Measurements from ENCODE around the gene CCNB1.
"Not testable (repeated sequence)": the region's sequence is repeated elsewhere in the genome, so short reads cannot be mapped to it uniquely, and the experiment has no call there.

Gene CCNB1

DNA sequence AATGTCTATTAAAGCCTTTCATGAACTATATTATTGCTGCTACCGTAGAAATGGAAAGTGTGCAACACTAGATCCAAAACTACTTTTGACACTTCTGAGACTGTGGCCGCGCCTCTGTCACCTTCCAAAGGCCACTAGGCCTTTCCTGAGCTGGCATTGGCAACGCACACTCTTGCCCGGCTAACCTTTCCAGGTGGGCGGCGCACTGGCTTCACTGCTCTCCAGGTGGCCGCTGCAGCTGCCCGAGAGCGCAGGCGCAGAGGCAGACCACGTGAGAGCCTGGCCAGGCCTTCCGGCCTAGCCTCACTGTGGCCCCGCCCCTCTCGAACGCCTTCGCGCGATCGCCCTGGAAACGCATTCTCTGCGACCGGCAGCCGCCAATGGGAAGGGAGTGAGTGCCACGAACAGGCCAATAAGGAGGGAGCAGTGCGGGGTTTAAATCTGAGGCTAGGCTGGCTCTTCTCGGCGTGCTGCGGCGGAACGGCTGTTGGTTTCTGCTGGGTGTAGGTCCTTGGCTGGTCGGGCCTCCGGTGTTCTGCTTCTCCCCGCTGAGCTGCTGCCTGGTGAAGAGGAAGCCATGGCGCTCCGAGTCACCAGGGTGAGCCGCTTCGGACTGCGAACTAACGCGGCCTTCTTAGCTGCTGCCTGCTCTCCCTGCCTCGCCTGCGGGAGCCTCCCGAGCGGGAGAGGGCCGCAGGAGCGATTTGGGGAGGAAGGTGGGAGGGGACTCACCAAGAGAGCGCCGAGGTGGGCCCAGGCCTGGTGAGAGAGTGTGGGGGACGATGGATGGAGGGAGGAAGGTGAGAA lies at the start of gene CCNB1:
TSS of gene CCNB1 (plus strand) at position 465 of the 807 bp plus-strand sequence. CDS start at position 578, 113 bp downstream.
- H3K9me3 ChIP-seq (ENCODE audit: insufficient read depth, low read depth, low read length) = no peaks in the 10 kb centered on the region
- peak within 1 kb of the TSS; percentile 100 for H3K9ac ChIP-seq (ENCODE audit: low read depth, low read length)
- peaks cover 42% of the 10 kb centered on the region for H3K36me3 ChIP-seq (ENCODE audit: insufficient read depth, low read depth, low read length)
- peaks cover 11% of the 10 kb centered on the region; the same call in 1 of the 2 replicates for H3K4me1 ChIP-seq (ENCODE audit: insufficient read depth, low read length)
- peak within 1 kb of the TSS; percentile 92 for H3K4me3 ChIP-seq (ENCODE audit: low read length)
- no peaks in the 10 kb centered on the region for H3K27me3 ChIP-seq (ENCODE audit: insufficient read depth, low read length)
- peak within 1 kb of the TSS; percentile 88 for H3K27ac ChIP-seq (ENCODE audit: low read length)

DNA sequence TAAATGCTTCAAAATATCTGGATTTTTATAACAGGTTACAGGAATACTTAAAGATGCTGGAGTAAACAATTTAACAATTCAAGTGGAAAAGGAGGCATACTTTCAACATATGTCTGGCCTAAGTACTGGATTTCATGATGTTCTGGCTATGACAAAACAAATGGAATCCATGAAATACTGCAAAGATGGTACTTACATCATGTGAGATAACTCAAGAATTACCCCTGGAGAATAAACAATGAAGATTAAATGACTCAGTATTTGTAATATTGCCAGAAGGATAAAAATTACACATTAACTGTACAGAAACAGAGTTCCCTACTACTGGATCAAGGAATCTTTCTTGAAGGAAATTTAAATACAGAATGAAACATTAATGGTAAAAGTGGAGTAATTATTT lies 37.5 kb upstream of the CCNB1 start:
- no peak overlapping the region for H3K9ac ChIP-seq (ENCODE audit: low read depth, low read length)
- no peaks in the 10 kb centered on the region for H3K9me3 ChIP-seq (ENCODE audit: insufficient read depth, low read depth, low read length)
- H3K27ac ChIP-seq (ENCODE audit: low read length) = no peak overlapping the region
- H3K27me3 ChIP-seq (ENCODE audit: insufficient read depth, low read length) = no peaks in the 10 kb centered on the region
- peaks cover 28% of the 10 kb centered on the region for H3K36me3 ChIP-seq (ENCODE audit: insufficient read depth, low read depth, low read length)
- H3K4me1 ChIP-seq (ENCODE audit: insufficient read depth, low read length) = no peaks in the 10 kb centered on the region
- H3K4me3 ChIP-seq (ENCODE audit: low read length) = no peak overlapping the region

DNA sequence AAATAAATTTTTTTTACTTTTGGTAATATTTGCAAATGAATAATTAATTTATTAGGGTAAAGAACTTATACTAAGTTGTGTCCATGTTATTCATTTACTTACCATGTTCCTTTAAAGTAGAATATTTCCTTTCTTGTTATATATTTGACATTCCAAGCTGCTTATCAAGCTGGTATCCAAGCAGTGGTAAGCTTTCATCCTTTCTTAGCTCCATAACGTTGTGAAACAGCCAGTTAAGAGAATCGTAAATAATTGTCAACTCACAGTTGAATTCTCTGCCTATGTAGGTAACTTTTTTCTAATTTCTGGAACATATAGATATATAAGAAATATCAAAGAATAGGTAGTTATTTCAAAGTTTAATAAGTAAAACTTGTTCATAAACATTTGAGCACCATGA lies 36.7 kb upstream of the CCNB1 start:
- Histone ChIP-seq H3K4me1 (ENCODE audit: insufficient read depth, low read length) (no peaks in the 10 kb centered on the region), H3K27ac (ENCODE audit: low read length) (no peak overlapping the region), H3K27me3 (ENCODE audit: insufficient read depth, low read length) (no peaks in the 10 kb centered on the region), H3K36me3 (ENCODE audit: insufficient read depth, low read depth, low read length) (peaks cover 22% of the 10 kb centered on the region), H3K9ac (ENCODE audit: low read depth, low read length) (no peak overlapping the region), H3K9me3 (ENCODE audit: insufficient read depth, low read depth, low read length) (no peaks in the 10 kb centered on the region), H3K4me3 (ENCODE audit: low read length) (no peak overlapping the region)

DNA sequence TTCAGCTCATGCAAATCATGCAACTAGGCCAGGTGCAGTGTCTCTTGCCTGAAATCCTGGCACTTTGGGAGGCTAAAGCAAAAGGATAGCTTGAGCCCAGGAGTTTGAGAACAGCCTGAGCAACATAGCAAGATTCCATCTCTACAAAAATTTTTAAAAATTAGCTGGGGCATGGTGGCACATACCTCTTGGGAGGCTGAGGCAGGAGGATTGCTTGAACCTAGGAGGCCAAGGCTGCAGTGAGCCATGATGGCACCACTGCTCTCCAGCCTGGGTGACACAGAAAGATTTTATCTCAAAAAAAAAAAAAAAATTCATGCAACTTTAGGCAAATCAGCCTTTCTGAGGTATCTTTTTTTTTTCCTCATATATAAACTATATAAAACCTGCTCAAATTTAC lies 35.6 kb upstream of the CCNB1 start:
- Histone ChIP-seq H3K36me3 (ENCODE audit: insufficient read depth, low read depth, low read length) (peaks cover 22% of the 10 kb centered on the region), H3K9me3 (ENCODE audit: insufficient read depth, low read depth, low read length) (no peaks in the 10 kb centered on the region), H3K9ac (ENCODE audit: low read depth, low read length) (no peak overlapping the region), H3K27ac (ENCODE audit: low read length) (no peak overlapping the region), H3K4me1 (ENCODE audit: insufficient read depth, low read length) (no peaks in the 10 kb centered on the region), H3K4me3 (ENCODE audit: low read length) (no peak overlapping the region), H3K27me3 (ENCODE audit: insufficient read depth, low read length) (no peaks in the 10 kb centered on the region)

DNA sequence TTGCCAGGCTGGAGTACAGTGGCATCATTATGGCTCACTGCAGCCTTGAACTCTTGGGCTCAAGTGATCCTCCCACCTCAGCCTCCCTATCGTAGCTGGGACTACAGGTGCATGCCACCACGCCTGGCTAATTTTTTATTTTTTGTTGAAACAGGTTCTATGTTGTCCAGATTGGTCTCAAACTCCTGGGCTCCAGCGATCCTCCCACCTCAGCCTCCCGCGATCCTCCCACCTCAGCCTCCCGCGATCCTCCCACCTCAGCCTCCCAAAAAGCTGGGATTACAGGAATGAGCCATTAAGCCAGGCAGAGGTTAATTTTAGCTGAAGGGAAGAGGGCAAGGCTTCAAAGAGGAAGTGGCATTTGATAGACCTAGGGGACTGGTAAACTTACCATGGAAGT lies 32.8 kb upstream of the CCNB1 start:
- Histone ChIP-seq H3K36me3 (ENCODE audit: insufficient read depth, low read depth, low read length) (peaks cover 7% of the 10 kb centered on the region), H3K9ac (ENCODE audit: low read depth, low read length) (no peak overlapping the region), H3K9me3 (ENCODE audit: insufficient read depth, low read depth, low read length) (no peaks in the 10 kb centered on the region), H3K27me3 (ENCODE audit: insufficient read depth, low read length) (no peaks in the 10 kb centered on the region), H3K27ac (ENCODE audit: low read length) (no peak overlapping the region), H3K4me1 (ENCODE audit: insufficient read depth, low read length) (no peaks in the 10 kb centered on the region), H3K4me3 (ENCODE audit: low read length) (no peak overlapping the region)

DNA sequence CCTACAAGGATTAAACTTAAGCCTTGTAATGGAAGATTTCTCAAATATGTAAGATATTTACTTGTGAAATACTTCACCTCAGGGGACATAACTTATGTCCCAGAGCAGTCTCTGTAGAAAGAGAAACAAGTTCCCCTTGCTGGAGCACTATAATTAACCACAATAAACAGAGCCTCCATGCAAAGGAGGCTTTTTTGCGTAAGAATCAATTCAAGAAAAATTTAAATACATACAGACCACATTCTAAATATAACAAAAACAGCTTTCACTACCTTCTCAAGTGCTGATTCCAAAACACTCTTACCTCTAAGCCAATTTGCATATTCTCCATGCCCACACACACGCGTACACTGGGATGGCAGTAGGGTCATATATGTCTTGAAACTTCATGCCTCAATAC lies 30.7 kb upstream of the CCNB1 start:
- Histone ChIP-seq H3K36me3 (ENCODE audit: insufficient read depth, low read depth, low read length) (no peaks in the 10 kb centered on the region), H3K4me3 (ENCODE audit: low read length) (no peak overlapping the region), H3K4me1 (ENCODE audit: insufficient read depth, low read length) (no peaks in the 10 kb centered on the region), H3K9ac (ENCODE audit: low read depth, low read length) (no peak overlapping the region), H3K27me3 (ENCODE audit: insufficient read depth, low read length) (no peaks in the 10 kb centered on the region), H3K27ac (ENCODE audit: low read length) (no peak overlapping the region), H3K9me3 (ENCODE audit: insufficient read depth, low read depth, low read length) (no peaks in the 10 kb centered on the region)

DNA sequence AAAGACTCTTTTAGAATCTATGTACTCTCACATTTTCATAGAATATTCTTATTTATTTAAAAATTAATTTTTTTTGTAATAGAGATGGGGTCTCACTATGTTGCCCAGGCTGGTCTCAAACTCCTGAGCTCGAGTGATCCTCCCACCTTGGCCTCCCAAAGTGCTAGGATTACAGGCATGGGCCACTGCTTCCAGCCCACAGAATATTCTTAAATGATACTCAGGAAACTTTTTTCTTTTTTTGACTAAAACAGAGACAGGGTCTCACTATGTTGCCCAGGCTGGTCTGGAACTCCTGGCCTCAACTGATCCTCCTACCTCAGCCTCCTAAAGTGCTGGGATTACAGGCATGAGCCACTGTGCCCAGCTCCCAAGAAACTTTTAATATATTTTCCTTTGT lies 29.7 kb upstream of the CCNB1 start:
- H3K4me3 ChIP-seq (ENCODE audit: low read length); H3K4me1 ChIP-seq (ENCODE audit: insufficient read depth, low read length); H3K36me3 ChIP-seq (ENCODE audit: insufficient read depth, low read depth, low read length); H3K9me3 ChIP-seq (ENCODE audit: insufficient read depth, low read depth, low read length); H3K27me3 ChIP-seq (ENCODE audit: insufficient read depth, low read length); H3K27ac ChIP-seq (ENCODE audit: low read length); H3K9ac ChIP-seq (ENCODE audit: low read depth, low read length): not testable (repeated sequence)

DNA sequence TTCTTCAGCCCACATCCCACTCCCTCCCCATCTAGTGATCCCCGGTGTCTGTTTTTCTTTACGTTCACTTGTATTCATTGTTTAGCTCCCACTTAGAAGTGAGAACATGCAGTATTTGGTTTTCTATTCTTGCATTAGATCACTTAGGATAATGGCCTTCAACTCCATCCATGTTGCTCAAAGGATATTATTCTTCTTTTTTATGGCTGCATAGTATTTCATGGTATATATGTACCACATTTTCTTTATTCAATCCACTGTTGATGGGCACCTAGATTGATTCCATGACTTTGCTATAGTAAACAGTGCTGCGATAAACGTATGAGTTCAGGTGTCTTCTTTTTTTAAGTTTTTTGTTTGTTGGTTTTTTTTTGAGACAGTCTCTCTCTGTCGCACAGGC lies 29.1 kb upstream of the CCNB1 start:
- H3K27ac ChIP-seq (ENCODE audit: low read length) = no peak overlapping the region

DNA sequence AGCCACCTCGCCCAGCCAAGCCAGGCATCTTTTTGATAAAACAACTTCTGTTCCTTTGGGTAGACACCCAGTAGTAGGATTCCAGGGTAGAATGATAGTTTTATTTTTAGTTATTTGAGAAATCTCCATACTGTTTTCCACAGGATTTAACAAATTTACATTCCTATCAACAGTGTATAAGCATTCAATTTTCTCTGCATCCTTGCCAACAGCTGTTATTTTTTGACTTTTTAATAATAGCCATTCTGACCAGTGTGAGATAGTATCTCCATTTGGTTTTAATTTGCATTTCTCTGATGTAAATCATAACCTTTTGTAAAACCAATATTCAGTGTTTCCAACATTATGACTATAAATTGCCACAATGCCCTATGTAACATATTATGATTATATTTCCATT lies 28.2 kb upstream of the CCNB1 start:
- Histone ChIP-seq H3K9me3 (ENCODE audit: insufficient read depth, low read depth, low read length) (no peaks in the 10 kb centered on the region), H3K27ac (ENCODE audit: low read length) (no peak overlapping the region), H3K27me3 (ENCODE audit: insufficient read depth, low read length) (no peaks in the 10 kb centered on the region), H3K4me1 (ENCODE audit: insufficient read depth, low read length) (no peaks in the 10 kb centered on the region), H3K4me3 (ENCODE audit: low read length) (no peak overlapping the region), H3K36me3 (ENCODE audit: insufficient read depth, low read depth, low read length) (no peaks in the 10 kb centered on the region), H3K9ac (ENCODE audit: low read depth, low read length) (no peak overlapping the region)

More for the DNA sequence above, 29.1 kb upstream of the CCNB1 start:
- H3K4me1 ChIP-seq (ENCODE audit: insufficient read depth, low read length) = no peaks in the 10 kb centered on the region
- H3K9me3 ChIP-seq (ENCODE audit: insufficient read depth, low read depth, low read length) = no peaks in the 10 kb centered on the region
- no peaks in the 10 kb centered on the region for H3K36me3 ChIP-seq (ENCODE audit: insufficient read depth, low read depth, low read length)
- H3K4me3 ChIP-seq (ENCODE audit: low read length) = no peak overlapping the region
- H3K9ac ChIP-seq (ENCODE audit: low read depth, low read length) = no peak overlapping the region
- no peaks in the 10 kb centered on the region for H3K27me3 ChIP-seq (ENCODE audit: insufficient read depth, low read length)

DNA sequence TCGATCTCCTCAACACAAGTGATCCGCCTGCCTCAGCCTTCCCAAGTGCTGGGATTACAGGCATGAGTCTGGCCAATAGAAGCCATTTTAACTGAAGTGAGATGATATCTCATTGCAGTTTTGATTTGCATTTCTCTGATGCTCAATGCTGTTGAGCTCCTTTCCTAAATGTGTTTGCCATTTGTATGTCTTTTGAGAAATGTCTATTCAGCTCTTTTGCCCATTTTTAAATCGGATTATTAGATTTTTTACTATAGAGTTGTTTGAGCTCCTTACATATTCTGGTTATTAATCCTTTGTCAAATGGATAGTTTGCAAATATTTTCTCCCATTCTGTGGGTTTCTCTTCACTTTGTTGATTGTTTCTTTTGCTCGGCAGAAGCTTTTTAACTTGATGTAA lies 26.7 kb upstream of the CCNB1 start:
- H3K4me1 ChIP-seq (ENCODE audit: insufficient read depth, low read length); H3K27me3 ChIP-seq (ENCODE audit: insufficient read depth, low read length); H3K36me3 ChIP-seq (ENCODE audit: insufficient read depth, low read depth, low read length); H3K27ac ChIP-seq (ENCODE audit: low read length); H3K9me3 ChIP-seq (ENCODE audit: insufficient read depth, low read depth, low read length); H3K9ac ChIP-seq (ENCODE audit: low read depth, low read length); H3K4me3 ChIP-seq (ENCODE audit: low read length): not testable (repeated sequence)

DNA sequence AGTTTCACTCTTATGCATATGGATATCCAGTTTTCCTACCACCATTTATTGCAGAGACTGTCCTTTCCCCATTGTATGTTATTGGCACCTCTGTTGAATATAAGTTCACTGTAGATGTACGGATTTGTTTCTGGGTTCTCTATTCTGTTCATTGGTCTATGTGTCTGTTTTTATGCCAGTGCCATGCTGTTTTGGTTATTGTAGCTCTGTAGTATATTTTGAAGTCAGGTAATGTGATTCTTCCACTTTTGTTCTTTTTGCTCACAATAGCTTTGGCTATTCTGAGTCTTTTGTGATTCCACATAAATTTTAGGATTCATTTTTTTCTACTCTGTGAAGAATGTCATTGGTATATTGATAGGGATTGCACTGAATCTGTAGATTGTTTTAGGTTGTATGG lies 26.1 kb upstream of the CCNB1 start:
- no peaks in the 10 kb centered on the region for H3K4me1 ChIP-seq (ENCODE audit: insufficient read depth, low read length)
- H3K27me3 ChIP-seq (ENCODE audit: insufficient read depth, low read length) = no peaks in the 10 kb centered on the region
- H3K36me3 ChIP-seq (ENCODE audit: insufficient read depth, low read depth, low read length) = no peaks in the 10 kb centered on the region
- no peak overlapping the region for H3K4me3 ChIP-seq (ENCODE audit: low read length)
- no peak overlapping the region for H3K27ac ChIP-seq (ENCODE audit: low read length)
- H3K9me3 ChIP-seq (ENCODE audit: insufficient read depth, low read depth, low read length) = no peaks in the 10 kb centered on the region
- H3K9ac ChIP-seq (ENCODE audit: low read depth, low read length) = no peak overlapping the region

DNA sequence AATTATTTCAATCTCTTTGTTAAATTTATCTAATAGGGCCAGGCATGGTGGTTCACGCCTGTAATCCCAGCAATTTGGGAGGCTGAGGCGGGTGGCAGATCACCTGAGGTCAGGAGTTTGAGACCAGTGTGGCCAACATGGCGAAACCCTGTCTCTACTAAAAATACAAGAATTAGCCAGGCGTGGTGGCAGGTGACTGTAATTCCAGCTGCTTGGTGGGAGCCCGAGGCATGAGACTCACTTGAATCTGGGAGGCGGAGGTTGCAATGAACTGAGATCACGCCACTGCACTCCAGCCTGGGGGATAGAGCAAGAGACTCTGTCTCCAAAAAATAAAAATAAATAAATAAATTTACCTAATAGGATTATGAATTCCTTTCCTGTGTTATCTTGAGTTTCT lies 18.4 kb upstream of the CCNB1 start:
- not testable (repeated sequence) for H3K36me3 ChIP-seq (ENCODE audit: insufficient read depth, low read depth, low read length); H3K9me3 ChIP-seq (ENCODE audit: insufficient read depth, low read depth, low read length); H3K4me1 ChIP-seq (ENCODE audit: insufficient read depth, low read length); H3K4me3 ChIP-seq (ENCODE audit: low read length); H3K27ac ChIP-seq (ENCODE audit: low read length); H3K27me3 ChIP-seq (ENCODE audit: insufficient read depth, low read length); H3K9ac ChIP-seq (ENCODE audit: low read depth, low read length)

All from iPS-20b (cell line).